ENCODE measurements around the gene CHRNA5.
"Not testable (repeated sequence)": the region's sequence is repeated elsewhere in the genome, so short reads cannot be mapped to it uniquely, and the experiment has no call there.

The CHRNA5 gene

DNA sequence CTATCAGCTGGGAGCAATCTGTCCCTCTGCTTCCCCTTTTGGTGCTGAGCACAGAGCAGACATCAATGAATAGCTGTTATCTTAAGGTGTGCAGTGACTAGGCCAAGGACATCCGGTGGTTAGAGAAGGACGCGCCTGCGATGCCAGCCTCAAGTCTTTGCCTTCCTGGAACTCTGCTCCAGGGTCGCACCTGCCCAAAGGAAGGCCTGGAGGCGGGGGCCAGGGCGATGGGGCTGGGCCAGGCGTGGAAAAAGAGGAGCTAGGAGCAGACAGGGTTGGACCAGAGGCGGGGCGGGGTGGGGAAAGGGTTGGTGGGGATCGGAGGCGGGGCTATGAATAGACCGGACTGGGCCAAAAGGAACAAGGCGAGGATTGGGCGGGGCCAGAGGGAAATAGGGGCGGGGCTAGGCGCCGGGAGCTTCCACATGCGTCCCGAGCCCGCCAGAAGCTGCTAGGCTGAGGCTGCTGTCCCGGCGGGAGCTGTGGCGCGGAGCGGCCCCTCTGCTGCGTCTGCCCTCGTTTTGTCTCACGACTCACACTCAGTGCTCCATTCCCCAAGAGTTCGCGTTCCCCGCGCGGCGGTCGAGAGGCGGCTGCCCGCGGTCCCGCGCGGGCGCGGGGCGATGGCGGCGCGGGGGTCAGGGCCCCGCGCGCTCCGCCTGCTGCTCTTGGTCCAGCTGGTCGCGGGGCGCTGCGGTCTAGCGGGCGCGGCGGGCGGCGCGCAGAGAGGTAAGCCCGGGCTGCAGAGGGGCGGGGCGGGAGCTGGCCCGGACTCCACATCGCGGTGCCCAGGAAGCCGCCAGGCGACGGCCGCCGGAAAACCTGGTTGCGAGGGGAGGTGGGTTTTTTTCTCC is at the start of gene CHRNA5:
TSS of gene CHRNA5 (plus strand) at position 424 of the 854 bp plus-strand sequence. CDS start at position 624, 200 bp downstream.
- DNase-seq (ENCODE audit: low read depth): peak; percentile 37

DNA sequence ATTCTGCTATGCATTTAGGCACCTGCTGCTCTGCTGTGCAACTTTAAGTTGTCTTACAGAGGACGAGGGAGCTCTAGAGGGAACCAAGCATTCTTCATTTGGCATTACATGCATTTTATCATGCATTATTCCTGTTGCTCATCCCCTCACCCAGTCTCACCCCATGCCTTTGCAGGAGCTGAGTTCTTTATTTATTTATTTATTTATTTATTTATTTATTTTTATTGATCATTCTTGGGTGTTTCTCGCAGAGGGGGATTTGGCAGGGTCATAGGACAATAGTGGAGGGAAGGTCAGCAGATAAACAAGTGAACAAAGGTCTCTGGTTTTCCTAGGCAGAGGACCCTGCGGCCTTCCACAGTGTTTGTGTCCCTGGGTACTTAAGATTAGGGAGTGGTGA is 45.3 kb upstream of the CHRNA5 start:
- not testable (repeated sequence) for DNase-seq (ENCODE audit: low read depth)

DNA sequence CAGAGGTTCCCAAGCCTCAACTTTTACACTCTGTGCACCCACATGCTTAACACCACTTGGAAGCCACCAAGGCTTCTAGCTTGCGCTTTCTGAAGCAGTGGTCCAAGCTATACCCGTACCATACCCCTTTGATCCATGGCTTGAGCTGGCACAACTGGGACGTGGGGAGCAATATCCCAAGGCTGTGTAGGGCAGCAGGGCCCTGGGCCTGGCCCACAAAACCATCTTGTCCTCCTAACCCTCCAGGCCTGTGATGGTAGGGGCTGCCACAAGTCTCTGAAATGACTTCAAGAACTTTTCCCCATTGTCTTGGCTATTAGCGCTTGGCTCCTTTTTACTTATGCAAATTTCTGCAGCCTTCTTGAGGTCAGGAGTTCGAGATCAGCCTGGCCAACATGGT is 41.1 kb upstream of the CHRNA5 start:
- DNase-seq (ENCODE audit: low read depth): no peak

DNA sequence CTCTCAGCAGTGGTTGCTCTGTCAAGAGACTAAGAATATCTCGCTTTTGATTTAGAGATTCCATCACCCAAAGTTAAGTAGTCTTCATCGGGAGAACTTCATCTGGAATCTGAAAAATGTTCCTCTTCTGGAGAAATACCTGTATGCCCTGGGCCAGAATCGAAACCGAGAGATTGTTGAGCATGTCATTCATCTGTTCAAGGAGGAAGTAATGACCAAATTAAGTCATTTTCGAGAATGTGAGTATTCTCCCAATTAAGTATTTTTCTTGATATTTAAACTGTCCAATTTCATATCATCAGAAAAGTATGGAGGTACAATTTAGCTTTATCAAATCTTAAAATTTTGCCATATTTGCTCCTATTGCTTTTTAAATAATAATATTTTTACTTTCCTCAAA is 38.0 kb upstream of the CHRNA5 start:
- DNase-seq (ENCODE audit: low read depth): no peak

DNA sequence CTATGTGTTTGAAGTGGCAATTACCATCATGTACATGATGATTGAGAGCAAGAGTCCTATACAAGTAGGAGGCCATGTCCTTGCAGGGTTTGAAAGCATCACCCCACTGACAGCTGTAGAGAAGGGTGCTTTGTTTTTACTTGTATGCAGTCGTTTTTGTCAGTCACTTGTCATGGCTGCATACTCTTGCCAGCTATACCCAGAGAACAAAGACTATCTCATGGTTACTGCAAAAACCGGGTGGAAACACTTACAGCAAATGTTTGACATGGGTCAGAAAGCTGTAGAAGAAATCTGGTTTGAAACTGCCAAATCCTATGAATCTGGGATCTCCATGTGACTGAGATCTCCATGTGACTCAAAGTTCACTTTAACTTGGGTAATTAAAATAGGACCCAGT is 32.0 kb upstream of the CHRNA5 start:
- no peak for DNase-seq (ENCODE audit: low read depth)

DNA sequence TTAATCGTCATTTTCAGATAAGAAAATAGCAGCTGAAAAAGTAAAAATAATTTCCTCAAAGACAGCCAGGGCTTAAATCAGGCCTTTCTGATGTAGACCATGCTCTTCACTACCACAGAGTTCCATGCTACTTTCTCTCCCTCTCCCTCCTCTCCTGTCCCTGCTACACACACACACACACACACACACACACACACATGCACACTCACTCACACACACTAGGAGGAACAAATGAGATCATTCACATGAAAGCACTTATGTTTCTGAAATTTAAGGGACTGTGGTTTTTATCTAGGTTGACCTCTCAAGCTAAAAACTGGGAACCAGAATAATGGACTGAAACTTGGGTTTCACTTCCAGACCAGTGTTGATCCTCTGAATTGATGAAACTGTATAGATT is 29.2 kb upstream of the CHRNA5 start:
- no peak for DNase-seq (ENCODE audit: low read depth)

DNA sequence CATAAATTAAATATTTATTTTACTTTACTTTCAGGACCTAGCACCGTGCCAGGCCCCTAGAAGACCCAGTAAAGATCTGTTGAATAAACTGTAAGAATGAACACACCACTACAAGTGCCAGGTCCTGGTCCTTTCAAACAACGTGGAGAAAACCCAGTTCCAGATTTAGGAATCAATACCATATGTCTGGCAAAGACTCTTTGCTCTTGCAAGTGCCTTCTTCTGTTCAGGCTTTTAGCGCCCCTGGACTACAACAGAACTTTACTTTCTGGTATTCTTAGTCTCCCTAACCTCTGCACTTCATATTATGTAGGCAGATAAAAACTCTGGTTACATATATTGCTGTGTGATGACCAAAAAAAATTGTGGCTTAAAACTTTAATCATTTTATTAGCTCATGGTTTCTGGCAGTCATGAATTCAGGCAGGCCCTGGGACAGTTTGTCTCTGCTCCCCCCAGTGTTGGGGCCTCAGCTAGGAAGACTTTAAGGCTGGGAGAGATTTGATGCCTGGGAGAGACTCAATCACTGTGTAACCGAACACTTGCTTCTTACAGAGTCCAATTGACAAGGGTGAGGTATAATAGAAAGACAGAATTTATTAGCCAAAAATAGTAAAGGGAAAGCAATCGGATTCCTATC is 27.9 kb upstream of the CHRNA5 start:
- no peak for DNase-seq (ENCODE audit: low read depth)

DNA sequence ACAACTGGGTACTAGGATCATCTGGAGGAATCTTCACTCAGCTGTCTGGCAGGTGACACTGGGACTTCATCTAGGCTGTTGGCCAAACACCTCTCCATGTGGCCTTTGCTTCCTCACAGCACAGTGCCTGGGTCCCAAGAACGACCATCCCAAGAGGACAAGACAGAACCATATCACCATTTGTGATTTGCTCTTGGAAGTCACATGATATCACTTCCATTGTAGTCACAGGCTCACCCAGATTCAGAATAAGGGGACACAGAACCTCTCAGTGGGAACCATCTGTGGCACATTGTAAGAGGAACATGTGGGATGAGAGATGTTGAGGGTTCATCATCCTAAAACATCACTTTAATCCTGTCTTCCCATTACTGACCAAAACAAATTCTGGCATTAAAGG is 27.0 kb upstream of the CHRNA5 start:
- DNase-seq (ENCODE audit: low read depth): no peak

DNA sequence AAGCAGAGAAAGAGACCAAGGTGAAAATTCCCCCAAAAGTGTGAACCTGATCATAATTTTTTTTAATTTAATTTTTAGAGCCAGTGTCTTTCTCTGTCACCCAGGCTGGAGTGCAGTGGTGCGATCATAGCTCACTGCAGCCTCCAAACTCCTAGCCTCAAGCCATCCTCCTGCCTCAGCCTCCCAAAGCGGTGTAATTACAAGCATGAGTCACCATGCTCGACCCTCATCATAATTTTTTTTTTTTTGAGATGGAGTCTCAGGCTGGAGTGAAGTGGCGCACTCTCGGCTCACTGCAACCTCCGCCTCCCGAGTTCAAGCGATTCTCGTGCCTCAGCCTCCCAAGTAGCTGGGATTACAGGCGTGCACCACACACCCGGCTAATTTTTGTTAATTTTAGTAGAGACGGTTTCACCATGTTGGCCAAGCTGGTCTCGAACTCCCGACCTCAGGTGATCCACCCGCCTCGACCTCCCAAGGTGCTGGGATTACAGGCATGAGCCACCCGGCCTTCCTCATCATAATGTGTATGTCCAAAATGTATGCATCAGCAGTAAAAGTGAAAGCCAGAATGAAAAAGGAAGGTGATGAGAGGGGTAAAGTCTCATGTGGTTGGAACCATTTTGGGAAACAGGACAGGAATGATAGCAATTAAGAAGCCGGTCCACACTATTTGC is 25.7 kb upstream of the CHRNA5 start:
- not testable (repeated sequence) for DNase-seq (ENCODE audit: low read depth)

DNA sequence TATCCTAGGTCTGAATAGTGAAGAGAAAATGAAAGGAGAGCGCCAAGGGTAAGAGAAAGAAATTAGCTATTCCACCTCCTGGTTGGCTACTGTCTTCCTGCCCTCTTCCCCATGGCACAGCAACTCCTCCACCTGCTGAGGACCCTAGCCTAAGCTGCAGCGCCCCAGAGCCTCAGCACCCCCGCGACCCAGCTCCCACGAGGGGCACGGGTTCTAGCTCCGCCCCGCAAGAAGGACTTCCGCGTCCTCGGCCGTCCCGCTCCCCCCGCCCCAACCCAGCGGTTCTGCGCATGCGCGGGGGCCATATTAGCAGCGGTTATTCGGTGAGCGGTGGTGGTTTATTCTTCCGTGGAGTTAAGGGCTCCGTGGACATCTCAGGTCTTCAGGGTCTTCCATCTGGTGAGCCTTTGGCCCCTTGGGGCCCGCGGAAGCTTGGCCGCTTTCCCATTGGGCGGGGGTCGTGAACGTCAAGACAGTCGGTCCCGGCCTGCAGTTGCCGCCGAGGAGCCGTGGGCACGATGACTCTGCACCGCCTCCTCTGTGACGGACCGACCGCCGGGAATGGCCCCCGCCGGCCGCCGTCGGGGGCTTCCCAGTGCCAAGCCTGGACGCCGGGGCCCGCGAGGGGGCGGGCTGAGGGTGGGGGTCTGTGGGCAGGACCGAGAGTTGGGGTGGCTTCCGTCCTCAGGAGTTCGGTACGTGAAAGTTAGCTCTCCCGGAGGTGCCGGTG is 25.0 kb upstream of the CHRNA5 start, which contains the start of gene PSMA4:
TSS of gene PSMA4 (plus strand) at position 304 of the 730 bp plus-strand sequence. CDS start 1,484 bp downstream, outside the sequence.
- DNase-seq (ENCODE audit: low read depth): peak; percentile 92

DNA sequence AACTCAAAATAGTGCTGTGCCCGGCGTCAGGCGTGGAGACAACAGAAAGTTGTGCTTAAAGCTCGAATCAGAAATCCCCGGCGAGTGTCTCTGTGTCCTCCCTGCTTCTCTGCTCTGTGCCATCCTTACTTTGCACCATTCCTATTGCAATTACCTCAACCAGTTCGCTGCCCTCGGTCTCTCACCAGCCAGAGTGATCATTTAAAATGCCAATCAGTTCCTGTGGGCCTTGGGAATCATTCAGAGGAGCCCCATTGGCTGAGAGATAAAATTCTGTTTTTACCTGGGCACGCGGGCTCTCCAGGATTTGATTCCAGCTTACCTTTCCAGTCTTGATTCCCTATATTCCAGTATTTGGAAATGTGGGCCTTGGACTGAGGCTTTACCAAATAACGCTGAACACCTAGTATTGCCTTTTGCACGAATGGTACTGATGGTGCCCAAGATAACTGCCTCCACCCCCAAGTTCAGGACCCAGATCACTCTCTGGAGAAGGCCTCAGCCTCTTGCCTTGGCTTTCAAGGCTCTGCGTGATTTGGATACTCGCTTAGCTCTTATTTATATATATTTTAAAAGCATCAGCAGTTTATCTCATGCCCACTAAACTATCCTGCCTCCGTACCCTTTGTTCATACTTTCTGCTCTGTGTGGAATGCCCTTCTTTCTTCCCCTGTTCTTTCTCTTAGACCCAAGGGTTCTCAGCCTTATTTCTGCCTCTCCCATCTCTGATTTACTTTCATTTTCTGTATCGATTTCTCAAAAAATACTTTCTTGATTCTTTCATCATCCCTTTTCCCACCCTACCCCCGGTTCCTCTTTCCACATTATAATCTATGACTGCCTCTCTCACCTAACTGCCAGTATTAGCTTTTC is 24.2 kb upstream of the CHRNA5 start:
- no peak for DNase-seq (ENCODE audit: low read depth)

DNA sequence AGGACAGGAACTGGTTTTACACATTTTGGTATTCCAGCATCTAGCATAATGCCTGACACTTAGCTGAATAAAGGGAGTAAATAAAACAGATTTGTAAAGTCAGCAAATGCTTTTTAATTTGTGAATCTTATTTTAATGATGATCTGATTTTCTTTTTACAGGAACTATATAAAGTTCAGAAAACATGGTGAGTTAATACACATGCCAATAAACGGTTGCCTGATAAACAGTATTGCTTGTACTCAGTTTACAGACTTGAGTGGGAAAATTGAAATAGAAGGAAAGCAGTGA is 23.6 kb upstream of the CHRNA5 start:
- DNase-seq (ENCODE audit: low read depth): no peak

DNA sequence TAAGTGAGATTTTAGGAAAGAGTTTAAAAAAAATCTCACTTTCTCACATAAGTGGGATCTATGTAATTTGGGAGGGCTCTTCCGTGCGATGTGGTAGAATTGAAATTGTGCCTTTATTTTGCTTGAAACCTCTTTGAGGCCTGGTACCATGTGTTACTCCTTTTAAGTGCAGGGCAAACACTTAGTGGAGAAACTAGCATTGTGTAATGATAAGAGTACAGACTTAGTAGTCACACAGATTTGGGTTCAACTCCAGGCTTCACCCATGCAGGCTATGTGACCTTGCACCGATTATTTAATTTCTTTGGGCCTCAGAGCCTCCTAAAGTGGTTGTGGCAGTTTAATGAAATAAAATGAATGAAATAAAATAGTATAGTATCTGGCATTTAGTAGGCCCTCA is 22.7 kb upstream of the CHRNA5 start:
- DNase-seq (ENCODE audit: low read depth): no peak

DNA sequence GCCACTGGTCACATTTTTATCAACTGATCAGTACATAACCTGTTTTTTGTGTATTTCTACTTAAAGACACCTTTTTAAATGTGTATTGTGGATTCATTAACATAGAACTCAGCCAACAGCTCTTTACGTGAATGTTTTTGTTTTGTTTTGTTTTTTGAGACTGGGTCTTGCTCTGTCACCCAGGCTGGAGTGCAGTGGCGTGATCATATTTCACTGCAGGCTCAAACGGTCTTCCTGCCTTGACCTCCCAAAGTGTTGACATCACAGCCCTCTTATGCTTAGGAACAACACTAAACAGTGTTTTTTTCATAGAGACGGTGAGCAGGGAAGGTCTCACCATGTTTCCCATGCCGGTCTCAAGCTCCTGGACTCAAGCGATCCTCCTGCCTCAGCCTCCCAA is 15.1 kb upstream of the CHRNA5 start:
- DNase-seq (ENCODE audit: low read depth): no peak

DNA sequence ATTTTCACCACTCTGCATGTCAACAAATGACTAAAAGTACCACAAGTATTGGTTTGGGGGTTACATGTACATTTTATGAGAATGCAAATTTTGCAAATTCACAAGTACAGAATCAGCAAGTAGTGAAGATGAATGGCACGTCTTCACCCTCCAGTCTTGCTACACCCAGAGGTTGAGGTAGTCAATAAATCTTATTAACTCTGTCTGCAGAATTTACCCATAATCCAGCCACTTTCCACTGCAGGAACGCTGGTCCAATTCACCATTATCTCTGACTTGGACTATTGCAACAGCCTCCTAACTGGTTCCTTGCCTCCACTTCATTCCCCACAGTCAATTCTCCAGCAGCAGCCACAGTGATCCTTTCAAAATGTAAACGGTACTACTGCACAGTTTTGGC is 14.5 kb upstream of the CHRNA5 start:
- no peak for DNase-seq (ENCODE audit: low read depth)

DNA sequence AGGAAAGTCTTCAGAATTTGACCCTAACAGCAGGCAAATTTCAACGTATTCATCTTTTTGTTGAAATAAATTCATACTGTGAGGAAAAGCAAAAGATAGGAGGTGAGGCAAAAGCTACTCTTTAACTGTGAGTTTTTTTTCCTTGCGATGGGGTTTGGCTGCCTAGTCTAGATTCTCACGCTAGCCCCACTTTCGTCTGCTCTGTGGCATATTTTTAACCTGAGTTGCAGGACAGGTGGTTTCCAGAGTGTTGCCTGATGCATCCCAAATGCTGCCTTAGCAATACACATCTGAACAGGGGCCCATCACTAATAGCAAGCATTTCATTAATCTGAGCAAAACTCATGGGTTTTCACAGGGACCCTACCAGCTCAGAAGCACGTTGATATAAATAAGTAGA is 13.4 kb upstream of the CHRNA5 start:
- no peak for DNase-seq (ENCODE audit: low read depth)

DNA sequence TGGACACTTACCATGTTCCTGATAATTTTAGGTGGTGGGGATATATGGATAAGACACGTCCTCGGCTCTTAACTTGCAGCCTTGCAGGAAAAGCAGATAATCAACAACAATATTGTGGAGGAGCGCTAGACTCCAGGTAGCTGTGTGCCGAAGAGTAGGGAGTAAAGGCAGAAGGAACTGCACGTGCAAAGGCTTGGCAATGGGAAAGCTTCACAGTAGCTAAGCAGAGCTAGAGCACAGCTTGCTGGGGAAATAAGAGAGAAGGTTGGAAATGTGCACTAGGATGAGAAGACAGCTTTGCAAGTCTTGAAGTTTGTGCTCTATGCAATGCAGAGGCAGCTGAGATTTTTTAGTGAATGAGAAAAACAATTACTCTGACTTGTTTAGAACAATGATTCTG is 12.7 kb upstream of the CHRNA5 start:
- no peak for DNase-seq (ENCODE audit: low read depth)

DNA sequence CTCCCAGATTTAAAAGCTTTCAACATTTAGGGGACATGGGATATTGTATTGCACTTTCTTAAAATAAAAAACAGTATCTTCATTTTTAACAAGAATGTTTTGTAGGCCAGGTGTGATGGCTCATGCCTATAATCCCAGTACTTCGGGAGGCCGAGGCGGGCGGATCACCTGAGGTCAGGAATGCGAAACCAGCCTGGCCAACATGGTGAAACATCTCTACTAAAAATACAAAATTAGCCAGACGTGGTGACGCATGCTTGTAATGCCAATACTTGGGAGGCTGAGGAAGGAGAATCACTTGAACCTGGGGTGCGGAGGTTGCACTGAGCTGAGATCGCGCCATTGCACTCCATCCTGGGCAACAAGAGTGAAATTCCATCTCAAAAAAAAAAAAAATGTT is 5.1 kb upstream of the CHRNA5 start:
- not testable (repeated sequence) for DNase-seq (ENCODE audit: low read depth)

DNA sequence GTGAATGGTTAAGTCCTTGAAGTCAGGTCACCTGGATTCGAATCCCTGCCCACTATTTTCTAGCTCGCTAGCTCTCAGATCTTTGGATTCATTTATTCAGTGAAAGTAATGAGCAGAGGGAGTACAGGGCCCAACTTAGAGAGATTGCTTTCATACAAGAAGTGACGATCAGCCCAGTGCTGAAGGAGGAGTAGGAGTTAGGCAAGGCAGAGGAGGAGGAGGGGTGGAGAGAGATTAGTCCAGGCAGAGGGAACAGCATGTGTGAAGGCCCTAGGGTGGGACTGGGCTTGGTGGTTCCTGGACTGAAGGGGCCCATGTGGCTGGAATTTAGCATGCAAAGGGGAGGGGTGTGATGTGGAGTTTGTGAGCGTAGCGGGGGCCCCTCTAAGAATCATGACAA is 3.8 kb upstream of the CHRNA5 start:
- no peak for DNase-seq (ENCODE audit: low read depth)

DNA sequence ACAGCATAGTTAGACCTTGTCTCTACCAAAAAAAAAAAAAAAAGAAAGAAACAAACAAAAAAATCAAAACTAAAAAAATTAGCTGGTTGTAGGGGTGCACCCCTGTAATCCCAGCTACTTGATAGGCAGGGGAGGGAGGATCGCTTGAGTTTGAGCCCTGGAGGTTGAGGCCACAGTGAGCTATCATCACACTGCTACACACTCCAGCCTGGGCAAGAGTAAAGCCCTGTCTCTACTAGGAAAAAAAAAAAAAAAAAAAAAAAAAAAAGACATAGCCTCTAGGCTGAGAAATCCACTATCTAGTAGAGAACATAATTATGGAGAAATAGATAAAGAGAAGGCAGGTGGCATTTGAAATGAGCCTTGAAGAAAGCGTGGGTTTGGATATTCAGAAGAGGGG is 2.2 kb upstream of the CHRNA5 start:
- DNase-seq (ENCODE audit: low read depth): no peak

DNA sequence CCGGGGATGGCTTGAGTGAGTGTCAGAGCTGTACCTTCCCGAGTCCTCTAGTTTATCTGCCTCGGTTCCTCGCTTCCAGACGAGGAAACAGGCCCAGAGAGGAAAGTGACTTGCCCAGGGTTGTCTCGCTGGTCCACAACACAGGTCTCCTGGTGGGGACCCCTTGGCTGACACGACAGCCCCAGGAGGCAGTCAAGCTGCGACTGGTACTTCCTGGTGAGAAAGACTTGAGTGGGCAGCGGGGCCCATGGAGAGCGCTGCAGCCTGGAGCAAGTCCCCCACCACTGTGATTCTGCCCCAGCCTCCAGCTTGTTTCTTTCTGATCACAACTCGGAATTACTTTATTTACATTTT is 600 bp upstream of the CHRNA5 start:
- no peak for DNase-seq (ENCODE audit: low read depth)
